ENCODE measurements around the gene HPDL. TPM values are rescaled to one million over a fixed set of nuclear protein-coding genes. Genes with fewer than 3 reads are reported as not detected.
"Not testable (repeated sequence)": the region's sequence is repeated elsewhere in the genome, so short reads cannot be mapped to it uniquely, and the experiment has no call there.

HPDL gene
- total RNA-seq, 1 experiment from 2014 or later = 101 TPM

DNA sequence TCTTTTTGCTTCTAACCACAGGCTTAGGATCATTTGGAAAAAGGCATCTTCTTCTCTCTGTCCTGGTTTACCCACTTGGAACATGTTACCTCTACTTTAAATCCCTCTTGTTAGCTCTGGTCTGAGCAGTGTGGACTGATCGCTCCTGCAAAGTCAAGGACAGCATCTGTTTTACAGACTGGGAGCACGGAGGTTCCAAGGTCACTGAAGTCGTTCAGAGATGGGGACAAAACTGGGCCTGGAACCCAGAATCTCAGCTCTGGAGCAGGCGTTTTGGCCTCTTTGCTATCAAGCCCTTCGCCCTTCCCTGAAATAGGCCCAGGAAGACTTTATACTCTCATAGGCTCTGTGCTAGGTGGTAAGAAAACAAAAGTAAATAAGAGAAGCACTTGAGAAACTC is 24.8 kb downstream of the HPDL start:
- no peak for DNase-seq (ENCODE audit: low spot score)

DNA sequence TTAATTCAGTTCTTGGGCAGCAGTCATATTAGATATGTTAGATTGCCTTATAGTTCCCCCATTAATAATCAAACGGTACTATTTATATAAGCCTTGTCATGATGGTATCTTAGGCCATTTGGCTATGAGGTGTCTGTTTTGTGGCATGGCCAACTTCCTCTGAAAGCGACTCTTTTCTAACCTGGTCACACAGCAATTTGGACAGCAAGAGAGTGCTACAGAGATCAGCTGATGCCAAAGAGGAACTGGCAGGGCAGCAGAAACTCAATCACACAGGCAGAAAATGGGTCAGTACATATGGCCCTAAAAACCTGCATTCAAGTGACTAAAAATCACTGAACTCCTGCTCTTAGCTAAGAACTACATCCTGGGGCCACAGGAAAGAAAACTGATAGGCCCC is 27.0 kb downstream of the HPDL start:
- no peak for DNase-seq (ENCODE audit: low spot score)

DNA sequence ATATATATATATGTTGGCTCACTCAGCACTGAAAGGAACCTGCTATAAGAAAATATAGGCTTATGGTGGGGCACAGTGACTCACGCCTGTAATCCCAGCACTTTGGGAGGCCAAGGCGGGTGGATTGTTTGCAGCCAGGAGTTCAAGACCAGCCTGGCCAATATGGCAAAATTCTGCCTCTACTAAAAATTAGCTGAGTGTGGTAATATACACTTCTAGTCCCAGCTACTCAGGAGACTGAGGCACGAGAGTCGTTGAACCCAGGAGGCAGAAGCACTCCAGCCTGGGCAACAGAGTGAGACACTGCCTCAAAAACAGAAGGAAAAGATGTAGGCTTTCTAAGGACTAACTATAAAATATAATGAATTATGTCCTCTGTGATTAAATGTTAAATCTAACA is 28.1 kb downstream of the HPDL start:
- no peak for DNase-seq (ENCODE audit: low spot score)

DNA sequence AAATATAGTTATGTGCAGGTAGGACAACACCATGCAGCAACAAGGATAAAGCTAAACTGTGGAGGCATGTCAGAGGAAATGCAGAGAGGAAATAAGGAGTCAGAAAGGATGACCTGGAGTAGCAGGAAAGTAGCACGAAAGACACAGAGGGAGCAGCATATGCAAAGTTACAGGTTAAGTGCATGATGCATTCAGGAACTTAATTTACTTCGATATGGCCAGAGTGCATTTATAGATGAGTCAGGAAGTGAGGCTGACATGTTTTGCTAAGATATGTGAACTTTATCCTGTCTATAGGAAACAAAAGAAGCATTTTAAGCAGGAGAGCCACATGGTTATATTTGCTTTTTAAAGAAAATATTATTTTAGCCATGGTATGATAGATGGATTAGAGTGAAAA is 29.0 kb downstream of the HPDL start:
- no peak for DNase-seq (ENCODE audit: low spot score)

DNA sequence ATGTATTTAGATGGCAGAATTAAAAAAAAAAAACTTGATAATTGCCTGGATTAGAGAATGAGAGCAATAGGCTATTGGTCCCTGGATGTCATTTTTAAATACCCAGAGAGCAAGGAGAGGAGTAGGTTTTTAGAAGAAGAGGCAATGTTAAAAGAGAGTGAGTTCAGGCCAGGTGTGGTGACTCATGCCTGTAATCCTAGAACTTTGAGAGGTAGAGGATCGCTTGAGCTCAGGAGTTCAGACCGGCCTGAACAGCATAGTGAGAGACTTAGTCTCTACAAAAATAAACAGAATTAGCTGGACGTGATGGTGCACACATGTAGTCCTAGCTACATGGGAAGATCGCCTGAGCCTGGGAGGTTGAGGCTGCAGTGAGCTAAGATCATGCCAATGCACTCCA is 29.5 kb downstream of the HPDL start:
- DNase-seq (ENCODE audit: low spot score) = no peak

DNA sequence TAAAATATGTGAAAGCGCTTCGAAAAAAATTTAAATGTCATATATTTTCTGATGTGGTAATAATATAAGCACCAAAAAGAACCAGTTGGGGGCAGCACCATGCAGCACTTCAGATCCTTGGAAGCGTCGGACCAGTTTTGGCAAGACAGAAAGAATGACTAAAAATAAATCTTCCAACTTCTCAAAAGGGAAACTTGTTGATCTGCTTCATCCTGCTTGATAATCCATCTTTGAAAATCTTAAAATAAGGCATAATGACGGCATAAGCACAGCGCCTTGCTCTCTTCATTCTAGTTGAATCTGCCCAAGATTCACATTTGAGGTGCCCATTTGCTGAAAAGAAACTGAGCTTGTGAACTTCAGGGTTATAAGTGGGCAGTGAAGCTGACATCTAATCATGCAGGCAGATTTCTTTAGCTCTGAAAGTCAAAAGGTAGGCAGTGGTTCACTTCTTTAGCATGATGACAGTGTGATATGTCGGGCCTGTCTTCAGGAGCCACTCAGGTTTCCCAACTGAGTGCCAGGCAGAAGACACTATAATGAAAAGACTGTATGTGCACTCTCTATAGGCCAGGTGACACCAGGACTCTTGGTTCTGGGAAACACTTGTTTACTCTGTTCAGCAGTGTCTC is 33.3 kb downstream of the HPDL start:
- peak; percentile 71 for DNase-seq (ENCODE audit: low spot score)

DNA sequence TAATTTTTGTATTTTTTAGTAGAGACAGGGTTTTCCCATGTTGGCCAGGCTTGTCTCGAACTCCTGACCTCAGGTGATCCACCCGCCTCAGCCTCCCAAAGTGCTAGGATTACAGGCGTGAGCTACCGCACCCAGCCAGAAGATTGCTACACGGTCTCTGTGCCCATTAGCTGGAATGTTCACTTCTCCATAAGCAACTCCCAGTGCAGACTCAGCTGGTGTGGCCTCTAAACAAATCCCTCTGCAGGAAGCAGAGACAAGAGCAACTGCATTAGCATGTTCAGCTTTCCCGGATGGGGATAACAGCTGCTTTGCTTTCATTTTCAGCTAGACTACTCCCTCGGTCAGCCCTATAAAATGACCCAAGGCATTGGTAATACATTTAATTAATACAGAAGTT is 34.3 kb downstream of the HPDL start:
- not testable (repeated sequence) for DNase-seq (ENCODE audit: low spot score)

DNA sequence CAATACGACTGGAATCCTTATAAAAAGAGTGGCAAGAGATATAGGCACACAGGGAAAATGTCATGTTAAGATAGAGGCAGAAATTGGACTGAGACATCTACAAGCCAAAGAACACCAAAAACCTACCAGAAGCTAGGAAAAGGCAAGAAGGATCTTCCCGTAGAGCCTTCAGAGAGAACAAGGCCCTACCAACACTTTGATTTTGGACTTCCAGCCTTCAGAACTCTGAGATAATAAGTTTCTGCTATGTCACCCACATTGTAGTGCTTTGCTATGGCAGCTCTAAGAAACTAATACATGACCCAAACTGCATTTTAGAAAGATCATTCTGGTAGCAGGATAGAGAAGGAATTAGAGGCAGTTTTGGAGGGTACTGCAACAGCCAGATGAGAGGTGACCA is 37.6 kb downstream of the HPDL start:
- no peak for DNase-seq (ENCODE audit: low spot score)

DNA sequence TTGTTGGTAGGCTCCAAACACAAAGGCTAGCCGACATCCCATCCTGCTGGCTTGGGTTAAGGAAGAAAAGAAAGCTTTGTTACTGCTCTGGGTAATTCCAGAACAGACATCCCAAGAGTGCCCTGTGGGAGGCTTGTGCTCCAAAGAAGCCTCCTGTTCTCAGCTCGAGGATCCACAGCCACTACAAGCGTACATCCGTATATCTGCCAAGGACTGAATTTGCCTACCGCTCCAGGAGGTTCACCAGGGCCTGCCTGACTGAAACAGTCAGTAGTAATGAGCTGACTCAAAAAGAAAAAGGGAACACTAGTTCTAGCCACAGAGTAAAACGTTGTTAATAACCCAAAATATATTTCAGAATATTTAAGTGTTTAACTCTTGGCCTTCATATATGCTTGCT is 38.4 kb downstream of the HPDL start:
- DNase-seq (ENCODE audit: low spot score) = no peak

DNA sequence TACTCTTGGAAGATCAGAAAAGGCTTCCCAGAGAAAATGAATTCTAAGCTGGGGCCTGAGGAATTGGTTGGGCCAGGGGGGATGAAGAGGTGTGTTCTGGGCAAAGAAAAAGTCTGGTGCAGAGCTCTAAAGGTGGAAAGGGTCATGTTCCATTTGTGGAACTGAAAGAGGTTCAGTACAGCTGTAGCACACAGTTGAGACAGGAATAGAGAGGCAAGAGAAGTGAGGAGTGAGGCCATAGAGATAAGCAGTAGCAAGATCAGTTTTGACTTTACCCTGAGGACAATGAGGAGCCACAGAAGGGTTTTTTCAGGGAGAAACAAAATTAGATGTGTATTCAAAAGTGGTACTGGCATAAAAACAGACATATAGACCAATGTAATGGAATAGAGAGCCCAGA is 43.9 kb downstream of the HPDL start:
- DNase-seq (ENCODE audit: low spot score) = no peak

DNA sequence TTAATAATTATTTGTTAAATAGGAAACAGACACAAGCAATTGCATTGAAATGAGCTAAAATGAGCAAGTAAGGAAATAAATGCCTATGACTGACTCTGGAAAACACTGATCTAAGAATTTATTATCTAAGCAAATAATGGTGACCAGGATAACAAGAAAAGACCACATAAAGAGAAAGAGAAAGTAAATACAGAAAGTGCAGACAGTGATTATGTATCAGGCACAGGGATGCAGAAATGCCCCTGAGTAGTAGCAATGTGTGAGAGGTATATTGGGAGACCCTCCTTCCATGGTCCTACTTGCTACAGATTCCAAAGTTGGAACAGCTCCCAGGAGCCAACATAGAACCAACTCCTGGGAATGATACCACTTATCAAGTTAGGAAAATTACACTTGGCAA is 46.9 kb downstream of the HPDL start:
- no peak for DNase-seq (ENCODE audit: low spot score)

DNA sequence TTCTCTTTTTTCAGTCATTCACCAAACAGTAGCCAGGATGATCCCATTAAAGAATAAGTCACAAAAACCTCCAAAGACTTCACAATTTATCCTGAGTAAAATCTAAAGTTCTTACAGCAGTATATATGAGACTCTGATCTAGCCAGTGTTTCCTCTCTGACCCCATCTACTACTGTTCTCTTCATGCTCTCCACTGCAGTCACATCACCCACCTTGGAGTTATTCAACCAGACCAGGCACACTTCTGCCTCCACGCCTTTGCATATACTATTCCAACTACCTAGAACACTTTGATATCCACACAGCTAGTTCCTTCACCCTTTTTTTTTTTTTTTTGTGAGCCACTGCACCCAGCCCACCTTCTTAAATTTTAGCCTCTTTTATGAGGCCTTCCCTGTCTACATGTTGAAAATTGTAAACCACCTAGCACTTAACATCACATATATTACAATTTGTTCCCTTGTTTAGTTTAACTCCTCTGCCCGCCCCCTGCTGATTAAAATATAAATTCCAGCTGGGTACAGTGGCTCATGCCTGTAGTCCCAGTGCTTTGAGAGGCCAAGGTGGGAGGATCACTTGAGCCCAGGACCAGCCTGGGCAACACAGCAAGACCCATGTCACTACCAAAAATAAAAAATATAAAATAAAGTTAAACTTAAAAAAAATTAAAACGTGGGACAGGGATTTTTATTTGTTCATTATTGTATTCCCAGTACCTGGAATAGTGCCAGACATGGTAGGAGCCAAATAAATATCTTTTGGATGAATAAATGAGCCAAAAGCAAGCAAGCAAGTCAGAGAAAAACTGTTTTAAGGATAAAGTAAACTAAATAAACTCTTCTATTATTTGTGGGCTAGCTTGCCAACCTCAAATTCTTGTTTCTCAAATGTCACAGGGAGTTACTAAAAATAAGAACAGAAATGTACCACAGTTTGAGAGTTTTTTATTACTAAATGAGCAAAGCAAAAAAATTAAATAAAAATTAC is 48.7 kb downstream of the HPDL start:
- DNase-seq (ENCODE audit: low spot score) = no peak

DNA sequence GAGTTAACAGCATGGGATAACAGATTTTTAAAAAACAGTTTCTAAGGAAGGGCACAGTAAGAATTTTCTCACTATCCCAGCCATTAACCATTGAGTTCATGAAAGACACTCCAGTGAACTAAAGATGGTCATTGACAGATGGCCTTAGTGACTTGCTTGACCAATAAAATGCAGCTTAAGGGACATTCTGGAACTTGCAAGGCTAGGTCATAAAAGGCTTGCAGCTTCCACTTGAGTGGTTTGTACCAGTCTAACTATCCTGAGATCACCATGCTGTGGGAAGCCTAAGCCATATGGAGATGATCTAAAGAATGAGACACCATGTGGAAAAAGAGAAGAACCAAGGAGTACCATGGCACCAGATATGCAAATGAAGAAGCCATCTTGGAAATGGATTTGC is 51.5 kb downstream of the HPDL start:
- DNase-seq (ENCODE audit: low spot score) = no peak

Other genes starting within 250 kb of the HPDL start
- 0.71 and 0.91 TPM in 2 replicates for gene ZSWIM5, start 120.3 kb upstream of the HPDL start, total RNA-seq (2014; rRNA removed; shearing (Covaris generic))
- gene TOE1, start 13.3 kb downstream of the HPDL start, total RNA-seq (2014; rRNA removed; shearing (Covaris generic)) = 20.5 and 24.2 TPM in 2 replicates
- gene MUTYH, start 13.5 kb downstream of the HPDL start, total RNA-seq (2014; rRNA removed; shearing (Covaris generic)) = 32.6 and 36.0 TPM in 2 replicates
- 2.0 and 2.9 TPM in 2 replicates for gene TESK2, start 164.3 kb downstream of the HPDL start, total RNA-seq (2014; rRNA removed; shearing (Covaris generic))
- gene CCDC163, start 173.2 kb downstream of the HPDL start, total RNA-seq (2014; rRNA removed; shearing (Covaris generic)) = 0.71 and 1.5 TPM in 2 replicates
- gene MMACHC, start 173.4 kb downstream of the HPDL start, total RNA-seq (2014; rRNA removed; shearing (Covaris generic)) = 6.8 and 6.9 TPM in 2 replicates
- 630 and 644 TPM in 2 replicates for gene PRDX1, start 195.0 kb downstream of the HPDL start, total RNA-seq (2014; rRNA removed; shearing (Covaris generic))
- gene AKR1A1, start 223.9 kb downstream of the HPDL start, total RNA-seq (2014; rRNA removed; shearing (Covaris generic)) = 145 and 161 TPM in 2 replicates